ENCODE measurements around the gene UBE2J2. TPM values are rescaled to one million over a fixed set of nuclear protein-coding genes. Genes with fewer than 3 reads are reported as not detected.

UBE2J2 gene
- total and polyA plus RNA-seq, 2 of the 13 experiments (the other 11 are each of a cell fraction or from before 2014, with no cell fraction given), result 25.4 to 29.4 TPM

- TF ChIP-seq, protein P1, sequence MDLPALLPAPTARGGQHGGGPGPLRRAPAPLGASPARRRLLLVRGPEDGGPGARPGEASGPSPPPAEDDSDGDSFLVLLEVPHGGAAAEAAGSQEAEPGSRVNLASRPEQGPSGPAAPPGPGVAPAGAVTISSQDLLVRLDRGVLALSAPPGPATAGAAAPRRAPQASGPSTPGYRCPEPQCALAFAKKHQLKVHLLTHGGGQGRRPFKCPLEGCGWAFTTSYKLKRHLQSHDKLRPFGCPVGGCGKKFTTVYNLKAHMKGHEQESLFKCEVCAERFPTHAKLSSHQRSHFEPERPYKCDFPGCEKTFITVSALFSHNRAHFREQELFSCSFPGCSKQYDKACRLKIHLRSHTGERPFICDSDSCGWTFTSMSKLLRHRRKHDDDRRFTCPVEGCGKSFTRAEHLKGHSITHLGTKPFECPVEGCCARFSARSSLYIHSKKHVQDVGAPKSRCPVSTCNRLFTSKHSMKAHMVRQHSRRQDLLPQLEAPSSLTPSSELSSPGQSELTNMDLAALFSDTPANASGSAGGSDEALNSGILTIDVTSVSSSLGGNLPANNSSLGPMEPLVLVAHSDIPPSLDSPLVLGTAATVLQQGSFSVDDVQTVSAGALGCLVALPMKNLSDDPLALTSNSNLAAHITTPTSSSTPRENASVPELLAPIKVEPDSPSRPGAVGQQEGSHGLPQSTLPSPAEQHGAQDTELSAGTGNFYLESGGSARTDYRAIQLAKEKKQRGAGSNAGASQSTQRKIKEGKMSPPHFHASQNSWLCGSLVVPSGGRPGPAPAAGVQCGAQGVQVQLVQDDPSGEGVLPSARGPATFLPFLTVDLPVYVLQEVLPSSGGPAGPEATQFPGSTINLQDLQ (CRISPR knock-in tag; IDR thresholded peaks at IDR 0.05), result no peak
- TF ChIP-seq NR2F6 (IDR thresholded peaks at IDR 0.05), result no peak
- no peak for TF ChIP-seq NR2F6 (CRISPR knock-in tag; IDR thresholded peaks at IDR 0.05)
- 0 out of 2 replicates have a peak, but pooled peaks have one; percentile 12 for TF ChIP-seq POGZ (CRISPR knock-in tag; IDR thresholded peaks at IDR 0.05)
- no peak for TF ChIP-seq TBP (CRISPR knock-in tag; IDR thresholded peaks at IDR 0.05)
- TF ChIP-seq ZNF280B (CRISPR knock-in tag; IDR thresholded peaks at IDR 0.05; ENCODE audit: borderline replicate concordance), result 0 out of 2 replicates have a peak, but pooled peaks have one; percentile 41
- TF ChIP-seq CHCHD3 (CRISPR knock-in tag; IDR thresholded peaks at IDR 0.05), result 0 out of 2 replicates have a peak, but pooled peaks have one; percentile 29
- no peak for TF ChIP-seq FOXP4 (CRISPR knock-in tag; IDR thresholded peaks at IDR 0.05)
- TF ChIP-seq, protein P2, sequence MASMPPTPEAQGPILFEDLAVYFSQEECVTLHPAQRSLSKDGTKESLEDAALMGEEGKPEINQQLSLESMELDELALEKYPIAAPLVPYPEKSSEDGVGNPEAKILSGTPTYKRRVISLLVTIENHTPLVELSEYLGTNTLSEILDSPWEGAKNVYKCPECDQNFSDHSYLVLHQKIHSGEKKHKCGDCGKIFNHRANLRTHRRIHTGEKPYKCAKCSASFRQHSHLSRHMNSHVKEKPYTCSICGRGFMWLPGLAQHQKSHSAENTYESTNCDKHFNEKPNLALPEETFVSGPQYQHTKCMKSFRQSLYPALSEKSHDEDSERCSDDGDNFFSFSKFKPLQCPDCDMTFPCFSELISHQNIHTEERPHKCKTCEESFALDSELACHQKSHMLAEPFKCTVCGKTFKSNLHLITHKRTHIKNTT (CRISPR knock-in tag; IDR thresholded peaks at IDR 0.05), result no peak
- 0 out of 2 replicates have a peak, but pooled peaks have one; percentile 25 for TF ChIP-seq ZNF672 (CRISPR knock-in tag; IDR thresholded peaks at IDR 0.05)
- TF ChIP-seq U2AF2 (IDR thresholded peaks at IDR 0.05; ENCODE audit: low read depth, low read length), result no peak
- peak; percentile 57; the same call in 1 of the 2 replicates for TF ChIP-seq DNMT1 (CRISPR knock-in tag; IDR thresholded peaks at IDR 0.05)
- no peak for TF ChIP-seq THAP7 (CRISPR knock-in tag; IDR thresholded peaks at IDR 0.05)
- 0 out of 2 replicates have a peak, but pooled peaks have one; percentile 16 for TF ChIP-seq SAP130 (CRISPR knock-in tag; IDR thresholded peaks at IDR 0.05; ENCODE audit: low read depth)
- no peak for TF ChIP-seq FUBP1 (CRISPR knock-in tag; IDR thresholded peaks at IDR 0.05; ENCODE audit: borderline replicate concordance)
- no peak for TF ChIP-seq ERF (CRISPR knock-in tag; IDR thresholded peaks at IDR 0.05)
- TF ChIP-seq ZSCAN22 (CRISPR knock-in tag; IDR thresholded peaks at IDR 0.05), result no peak
These were observed 18.1 kb upstream of the UBE2J2 start (continued) for GRCh38 chr1:1291548-1292441.

Data from HepG2 (cell line).